K562 (cell line): ENCODE measurements around the gene URI1. TPM values are rescaled to one million over a fixed set of nuclear protein-coding genes. Genes with fewer than 3 reads are reported as not detected.

ENCODE experiments used
- ATAC-seq: fragments of 200-7000 bp; cut with Tn5 transposase; 3 replicates; pipeline ENCODE4 v1.9.1; 2020; ENCODE audit warnings: moderate library complexity
- BruUV-seq: library from RNA; stranded (reverse); fragments of 400-500 nt; replicated peaks from 2 replicates; lab custom pipeline; 2021; lab: Mats Ljungman, UMichigan
- CTCF ChIA-PET: fragments of 300-600 bp; formaldehyde crosslinking; extraction: SDS; loops from one replicate; lab custom pipeline; 2021; ENCODE audit warnings: low intra/inter-chr PET ratio; lab: Yijun Ruan, JAX
- POLR2A ChIA-PET: fragments of 300-600, 350-650 bp; sonication (Branson Sonifier 250); formaldehyde crosslinking; extraction: SDS; loops from one replicate; lab custom pipeline; 2021; ENCODE audit warnings: antibody characterized with exemption, inconsistent platforms; lab: Yijun Ruan, JAX
- DNase-seq, 4 experiments: peaks; one replicate each; pipeline versions ENCODE4 v3.0.0 to v3.0.0-alpha.2; 2011 to 2018; ENCODE audit warnings: low spot score in 3 of 4, mixed read lengths in 3 of 4; ENCODE audit errors: extremely low read depth in 1 of 4
- FAIRE-seq: peaks from 2 replicates; lab custom pipeline; 2011; peaks lifted over from hg19 to GRCh38; lab: Jason Lieb, UNC
- H2AFZ ChIP-seq: 2 replicates; pipeline ENCODE4 v1.6.0; 2011; ENCODE audit warnings: low read depth, low read length, control low read depth, inconsistent platforms
- H3K27ac ChIP-seq: fragments of 200-600 bp; 3 replicates; pipeline ENCODE4 v1.8.0; 2011; ENCODE audit warnings: low read depth, mild to moderate bottlenecking, control low read depth, inconsistent platforms, low read length, moderate library complexity, mixed read lengths; ENCODE audit errors: extremely low read depth
- H3K27me3 ChIP-seq, 2 experiments: fragments of 300-600 bp in 1 of 2; 2 replicates in 1 of 2; 3 replicates in 1 of 2; pipeline versions ENCODE4 v1.6.0 to v1.8.0; 2011; ENCODE audit warnings: inconsistent platforms in 2 of 2, low read length in 2 of 2, mild to moderate bottlenecking in 1 of 2, mixed read lengths in 1 of 2, moderate library complexity in 1 of 2; ENCODE audit not compliant: control insufficient read depth in 2 of 2, insufficient read depth in 2 of 2
- H3K36me3 ChIP-seq: fragments of 300-600 bp; 3 replicates; pipeline ENCODE4 v1.8.0; 2011; ENCODE audit warnings: mild to moderate bottlenecking, low read length, inconsistent platforms; ENCODE audit not compliant: control insufficient read depth, insufficient read depth
- H3K4me1 ChIP-seq, 2 experiments: fragments of 200-600 bp in 1 of 2; replicated peaks in 1 of 2; 2 replicates in 1 of 2; 3 replicates in 1 of 2; pipeline versions ENCODE4 v1.5.1 to v1.8.0; 2011; ENCODE audit warnings: inconsistent platforms in 2 of 2, low read length in 2 of 2, mild to moderate bottlenecking in 1 of 2, mixed read lengths in 1 of 2, moderate library complexity in 1 of 2; ENCODE audit not compliant: control insufficient read depth in 2 of 2, insufficient read depth in 2 of 2
- H3K4me2 ChIP-seq: 2 replicates; pipeline ENCODE4 v1.6.1; 2011; ENCODE audit warnings: low read length, control low read depth, inconsistent platforms, mixed read lengths; ENCODE audit not compliant: insufficient read depth
- H3K4me3 ChIP-seq: fragments of 200-600 bp; sonication (generic), shearing (Covaris generic); 2 replicates; pipeline ENCODE4 v1.5.1; 2016; ENCODE audit warnings: control low read depth, inconsistent platforms
- H3K79me2 ChIP-seq: fragments of 200-600 bp; 3 replicates; pipeline ENCODE4 v1.8.0; 2011; ENCODE audit warnings: low read length, inconsistent platforms; ENCODE audit not compliant: control insufficient read depth, insufficient read depth
- H3K9ac ChIP-seq, 2 experiments: 2 replicates each; pipeline versions ENCODE4 v1.6.0 to v1.6.1; 2011; ENCODE audit warnings: low read depth in 2 of 2, low read length in 2 of 2, control low read depth in 1 of 2, inconsistent platforms in 1 of 2, mild to moderate bottlenecking in 1 of 2, mixed read lengths in 1 of 2; ENCODE audit not compliant: insufficient read depth in 1 of 2
- H3K9me1 ChIP-seq: one replicate; pipeline ENCODE4 v1.6.0; 2011; ENCODE audit warnings: inconsistent platforms, mild to moderate bottlenecking, low read length, moderate library complexity; ENCODE audit not compliant: control insufficient read depth, insufficient read depth
- H3K9me3 ChIP-seq: replicated peaks from 2 replicates; pipeline ENCODE4 v1.5.1; 2011; ENCODE audit warnings: low read depth, low read length, inconsistent platforms; ENCODE audit not compliant: control insufficient read depth, insufficient read depth
- H4K20me1 ChIP-seq: replicated peaks from 2 replicates; pipeline ENCODE4 v1.6.1; 2011; ENCODE audit warnings: low read length, inconsistent platforms, mixed read lengths; ENCODE audit not compliant: control insufficient read depth, insufficient read depth
- MEF2A ChIP-seq: IDR thresholded peaks from 2 replicates; pipeline ENCODE4 v1.6.1; 2011; ENCODE audit warnings: low read depth, mild to moderate bottlenecking, low read length, moderate library complexity; ENCODE audit not compliant: control insufficient read depth
- RBFOX2 ChIP-seq: fragments of 200-400 bp; formaldehyde crosslinking; IDR thresholded peaks from 2 replicates; pipeline ENCODE4 v1.6.1; 2017; ENCODE audit warnings: low read depth, mild to moderate bottlenecking, low read length, moderate library complexity
- ZFP36 ChIP-seq: fragments of 150-350 bp; IDR thresholded peaks from 2 replicates; pipeline ENCODE4 v1.6.1; 2018; ENCODE audit warnings: low read length, low read depth; ENCODE audit not compliant: partially characterized antibody
- ZNF263 ChIP-seq: sonication (generic); formaldehyde crosslinking; IDR thresholded peaks from 2 replicates; pipeline ENCODE4 v1.8.0; 2022; ENCODE audit warnings: mild to moderate bottlenecking, missing genetic modification reagents, borderline replicate concordance
- WGBS: fragments of 100-300 bp; shearing (Covaris generic); methylation state at CpG from one replicate; pipeline ENCODE4 v1.1.6; 2016; ENCODE audit warnings: low coverage, mixed read lengths; ENCODE audit not compliant: insufficient coverage; ENCODE audit errors: missing lambda C conversion rate; 5-methylcytosine and 5-hydroxymethylcytosine counted together
- in situ Hi-C: fragments of 300-500 bp; cut with MboI; formaldehyde crosslinking; loops from 4 replicates; pipeline ENCODE4 v1.15.0; 2018; ENCODE audit warnings: inconsistent platforms, mixed read lengths
- intact Hi-C: fragments of 100-400 bp; cut with micrococcal nuclease; formaldehyde crosslinking; loops from 2 replicates; pipeline ENCODE4 v1.14.2; 2022
- polyA plus RNA-seq, 8 experiments: library from polyadenylated mRNA; depleted of rRNA in 4 of 8; stranded (reverse) in 5 of 8; unstranded in 3 of 8; fragments of >200 nt; fragmentation: Nextera tagmentation in 2 of 8; fragmentation: Illumina TruSeq in 1 of 8; extraction: Ambion mirVana in 2 of 8; extraction: Trizol in 1 of 8; gene quantifications; 2 replicates each; pipeline versions ENCODE4 v1.2.1 to v1.2.3, GENCODE V29; 2011 to 2014; ENCODE audit warnings: inconsistent platforms in 1 of 8, missing spikeins in 1 of 8
- total RNA-seq, 7 experiments: library from RNA; depleted of rRNA in 6 of 7; stranded (reverse); fragments of >200 nt in 6 of 7; fragmentation: Illumina TruSeq in 2 of 7; extraction: Trizol in 2 of 7; gene quantifications; 2 replicates each; pipeline versions ENCODE4 v1.2.1 to v1.2.3, GENCODE V29; 2011 to 2021; ENCODE audit warnings: low replicate concordance in 1 of 7

The URI1 gene
- total and polyA plus RNA-seq, 9 of the 15 experiments (the other 6 are each of a cell fraction or from before 2014, with no cell fraction given) = 16.9 to 87.4 (median 63.9) TPM

- H3K27ac ChIP-seq = no peak overlapping the region
- no peak overlapping the region for H2AFZ ChIP-seq
- DNase-seq (no peak), ATAC-seq (no peak), FAIRE-seq (no peak)
- H3K27me3 ChIP-seq = peaks cover 20 to 53% of the 10 kb centered on the region in 2 experiments; a peak in 4 of 5 replicates
- peaks cover 0 to 7% of the 10 kb centered on the region in 2 experiments; a peak in 2 of 5 replicates for H3K4me1 ChIP-seq
- no peaks in the 10 kb centered on the region for H3K79me2 ChIP-seq
- no peak overlapping the region for H3K4me3 ChIP-seq
- H3K4me2 ChIP-seq = no peak overlapping the region
- TF ChIP-seq ZNF263 = peak; percentile 45; the same call in 1 of the 2 replicates
- TF ChIP-seq RBFOX2 = no peak
- in situ Hi-C loops (no loop called here), intact Hi-C loops (no loop called here)
- 0 out of 2 replicates have a peak, but pooled peaks cover 7% of the 10 kb centered on the region for H4K20me1 ChIP-seq
- 2% methylated on average over 16 of the region's 16 CpGs for WGBS
- CTCF ChIA-PET = no interaction called here
- H3K9me1 ChIP-seq = no peaks in the 10 kb centered on the region
- POLR2A ChIA-PET = no interaction called here
- no peaks in the 10 kb centered on the region for H3K9me3 ChIP-seq
- BruUV-seq = no TSS peak
- no peak overlapping the region for H3K9ac ChIP-seq
- H3K36me3 ChIP-seq = no peaks in the 10 kb centered on the region
Observed at GRCh38 chr19:30062065-30062906, 120.2 kb downstream of the URI1 start.

DNA sequence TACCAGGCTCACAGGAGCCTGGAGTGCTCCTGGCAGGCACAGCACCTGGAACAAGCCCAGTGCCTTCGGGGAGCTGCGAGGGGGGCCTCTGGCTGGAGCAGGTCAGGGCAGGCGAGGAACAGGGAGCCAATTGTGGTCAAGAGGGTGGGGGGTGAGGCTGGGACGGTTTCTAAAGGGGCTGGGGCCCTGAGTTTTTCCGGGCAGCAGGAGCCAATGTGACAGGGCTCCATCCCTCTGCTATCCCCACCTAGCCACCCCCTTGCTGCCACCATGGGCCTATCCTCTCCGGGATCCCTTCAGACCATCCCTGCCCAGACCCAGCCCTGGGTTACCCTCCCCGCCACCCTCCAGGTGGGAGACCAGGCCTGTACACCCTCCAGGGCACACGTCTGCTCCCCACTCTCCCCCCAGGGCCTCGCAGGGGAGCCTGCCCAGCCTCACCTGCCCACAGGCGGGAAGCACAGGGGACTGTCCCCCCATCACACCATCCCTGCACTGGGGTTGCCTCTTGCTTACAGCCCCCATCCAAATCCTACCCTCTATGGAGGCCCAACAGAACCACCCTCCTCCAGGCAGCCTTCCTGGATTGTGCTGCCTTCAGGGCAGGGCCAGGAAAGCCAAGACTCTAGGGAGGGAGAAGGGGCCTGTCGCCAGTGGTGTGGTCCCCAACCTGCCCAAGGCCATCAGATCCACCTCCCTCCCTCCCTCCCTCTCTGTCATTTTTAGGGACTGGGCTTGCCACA is 121.0 kb downstream of the URI1 start:
- TF ChIP-seq MEF2A = no peak
- peak; percentile 79 for TF ChIP-seq ZFP36
- BruUV-seq = no TSS peak
- no peak overlapping the region for H3K4me3 ChIP-seq
- no peak overlapping the region for H2AFZ ChIP-seq
- no peak overlapping the region for H3K4me2 ChIP-seq
- H3K36me3 ChIP-seq = no peaks in the 10 kb centered on the region
- no peak for DNase-seq
- H3K9ac ChIP-seq = no peak overlapping the region
- peaks cover 20 to 52% of the 10 kb centered on the region in 2 experiments; a peak in 4 of 5 replicates for H3K27me3 ChIP-seq
- in situ Hi-C loops = no loop called here
- no peaks in the 10 kb centered on the region for H3K9me3 ChIP-seq
- 2% methylated on average over 9 of the region's 11 CpGs for WGBS
- no peak for FAIRE-seq
- H3K9me1 ChIP-seq = no peaks in the 10 kb centered on the region
- H3K27ac ChIP-seq = no peak overlapping the region
- ChIA-PET POLR2A (no interaction called here), CTCF (no interaction called here)
- peaks cover 0 to 7% of the 10 kb centered on the region in 2 experiments; a peak in 2 of 5 replicates for H3K4me1 ChIP-seq
- 0 out of 2 replicates have a peak, but pooled peaks cover 7% of the 10 kb centered on the region for H4K20me1 ChIP-seq
- intact Hi-C loops = no loop called here
- ATAC-seq = no peak
- no peaks in the 10 kb centered on the region for H3K79me2 ChIP-seq
